HepG2 (cell line): ENCODE data around the gene MEAK7. TPM values are rescaled to one million over a fixed set of nuclear protein-coding genes. Genes with fewer than 3 reads are reported as not detected.

ENCODE experiments used
- ATAC-seq: fragments of 200-7000 bp; cut with Tn5 transposase; 3 replicates; pipeline ENCODE4 v1.9.1; 2020; ENCODE audit warnings: mild to moderate bottlenecking, moderate library complexity
- BruUV-seq: library from RNA; stranded (reverse); fragments of 400-500 nt; replicated peaks from 2 replicates; lab custom pipeline; 2021; lab: Mats Ljungman, UMichigan
- CTCF ChIA-PET: fragments of 300-600 bp; formaldehyde crosslinking; extraction: SDS; loops from one replicate; lab custom pipeline; 2021; ENCODE audit warnings: low total read pairs, inconsistent platforms, low intra/inter-chr PET ratio; lab: Yijun Ruan, JAX
- POLR2A ChIA-PET: fragments of 350-600 bp; sonication (Branson Sonifier 250); formaldehyde crosslinking; loops from one replicate; lab custom pipeline; 2020; ENCODE audit warnings: antibody characterized with exemption, inconsistent platforms; lab: Yijun Ruan, JAX
- DNase-seq: peaks from one replicate; pipeline ENCODE4 v3.0.0-alpha.2; 2015; ENCODE audit warnings: low spot score
- FAIRE-seq: peaks from 3 replicates; lab custom pipeline; 2011; peaks lifted over from hg19 to GRCh38; lab: Jason Lieb, UNC
- H2AFZ ChIP-seq: one replicate; pipeline ENCODE4 v1.6.1; 2011; ENCODE audit warnings: low read length, inconsistent platforms
- H3K27ac ChIP-seq: fragments of 300-600 bp; 3 replicates; pipeline ENCODE4 v1.8.0; 2011; ENCODE audit warnings: mixed run types, mild to moderate bottlenecking, mixed read lengths, low read length, inconsistent platforms; ENCODE audit not compliant: insufficient read depth; ENCODE audit errors: extremely low read length
- H3K27me3 ChIP-seq, 2 experiments: fragments of 200-600 bp in 1 of 2; 2 replicates in 1 of 2; 3 replicates in 1 of 2; pipeline versions ENCODE4 v1.6.0 to v1.8.0; 2011; ENCODE audit warnings: low read length in 2 of 2, mild to moderate bottlenecking in 2 of 2, moderate library complexity in 2 of 2, inconsistent platforms in 1 of 2; ENCODE audit not compliant: insufficient read depth in 2 of 2, control insufficient read depth in 1 of 2
- H3K36me3 ChIP-seq, 2 experiments: fragments of 200-600 bp in 1 of 2; replicated peaks in 1 of 2; 2 replicates in 1 of 2; 3 replicates in 1 of 2; pipeline versions ENCODE4 v1.5.1 to v1.8.0; 2011; ENCODE audit warnings: low read length in 2 of 2, inconsistent platforms in 1 of 2; ENCODE audit not compliant: insufficient read depth in 2 of 2, control insufficient read depth in 1 of 2
- H3K4me1 ChIP-seq: 2 replicates; pipeline ENCODE4 v1.5.1; 2012; ENCODE audit warnings: low read length, inconsistent platforms; ENCODE audit not compliant: insufficient read depth
- H3K4me2 ChIP-seq: 2 replicates; pipeline ENCODE4 v1.6.0; 2011; ENCODE audit warnings: low read depth, low read length, inconsistent platforms
- H3K4me3 ChIP-seq, 3 experiments: fragments of 200-600 bp in 1 of 3; sonication (generic), shearing (Covaris generic) in 1 of 3; replicated peaks in 1 of 3; 2 replicates each; pipeline ENCODE4 v1.5.1; 2011 to 2016; ENCODE audit warnings: low read length in 3 of 3, inconsistent platforms in 2 of 3, low read depth in 2 of 3, mild to moderate bottlenecking in 2 of 3, control low read depth in 1 of 3, mixed read lengths in 1 of 3; ENCODE audit not compliant: insufficient read depth in 1 of 3
- H3K79me2 ChIP-seq: one replicate; pipeline ENCODE4 v1.6.1; 2011; ENCODE audit warnings: low read length, inconsistent platforms; ENCODE audit not compliant: insufficient read depth
- H3K9ac ChIP-seq: 2 replicates; pipeline ENCODE4 v1.6.0; 2011; ENCODE audit warnings: mild to moderate bottlenecking, low read depth, low read length, inconsistent platforms; ENCODE audit not compliant: insufficient read depth
- H3K9me3 ChIP-seq: 2 replicates; pipeline ENCODE4 v1.5.1; 2012; ENCODE audit warnings: mild to moderate bottlenecking, low read length
- H4K20me1 ChIP-seq: 2 replicates; pipeline ENCODE4 v1.6.0; 2011; ENCODE audit warnings: inconsistent platforms, mild to moderate bottlenecking, low read length, moderate library complexity; ENCODE audit not compliant: insufficient read depth
- ARID5B ChIP-seq: IDR thresholded peaks from 2 replicates; pipeline ENCODE4 v1.4.0; 2020; ENCODE audit warnings: mild to moderate bottlenecking, missing genetic modification reagents
- CREB3 ChIP-seq: sonication (generic); formaldehyde crosslinking; IDR thresholded peaks from 2 replicates; pipeline ENCODE4 v1.5.0; 2020; ENCODE audit warnings: missing genetic modification reagents
- FIP1L1 ChIP-seq: fragments of 200-400 bp; formaldehyde crosslinking; IDR thresholded peaks from 2 replicates; pipeline ENCODE4 v1.6.1; 2018; ENCODE audit warnings: low read depth, mild to moderate bottlenecking, low read length, moderate library complexity, borderline replicate concordance; ENCODE audit not compliant: insufficient read depth
- GPN1 ChIP-seq: sonication (generic); formaldehyde crosslinking; IDR thresholded peaks from 2 replicates; pipeline ENCODE4 v1.5.1; 2020; ENCODE audit warnings: missing genetic modification reagents, borderline replicate concordance
- KMT2B ChIP-seq: IDR thresholded peaks from 2 replicates; pipeline ENCODE4 v1.6.1; 2016; ENCODE audit warnings: missing genetic modification reagents, missing compliant biosample characterization
- RFX1 ChIP-seq: fragments of 450-650 bp; IDR thresholded peaks from 2 replicates; pipeline ENCODE4 v1.6.1; 2017
- RXRA ChIP-seq: sonication (generic); formaldehyde crosslinking; IDR thresholded peaks from 2 replicates; pipeline ENCODE4 v1.5.1; 2020; ENCODE audit warnings: missing genetic modification reagents
- SRSF1 ChIP-seq: fragments of 200-400 bp; formaldehyde crosslinking; optimal IDR thresholded peaks from 2 replicates; pipeline ENCODE3; 2017; ENCODE audit warnings: mild to moderate bottlenecking, low read depth, low read length, moderate library complexity
- SSRP1 ChIP-seq: IDR thresholded peaks from 2 replicates; pipeline ENCODE4 v1.6.1; 2016; ENCODE audit warnings: control low read depth
- TFDP1 ChIP-seq: IDR thresholded peaks from 2 replicates; pipeline ENCODE4 v1.6.1; 2016; ENCODE audit warnings: missing compliant biosample characterization, missing genetic modification reagents, borderline replicate concordance
- ZMAT5 ChIP-seq: sonication (generic); formaldehyde crosslinking; IDR thresholded peaks from 2 replicates; pipeline ENCODE4 v1.5.0; 2020; ENCODE audit warnings: mild to moderate bottlenecking, low read depth, missing genetic modification reagents, borderline replicate concordance
- ZNF776 ChIP-seq: sonication (generic); formaldehyde crosslinking; IDR thresholded peaks from 2 replicates; pipeline ENCODE4 v1.4.0; 2020; ENCODE audit warnings: mild to moderate bottlenecking, missing genetic modification reagents
- WGBS: methylation state at CpG from one replicate; pipeline ENCODE4 v1.1.6; 2017; ENCODE audit warnings: low lambda C conversion rate; 5-methylcytosine and 5-hydroxymethylcytosine counted together
- in situ Hi-C: cut with HindIII; loops from 2 replicates; pipeline ENCODE4 v1.10.0; 2017; ENCODE audit warnings: low pct_unique_long_range_greater_than_20kb; ENCODE audit not compliant: extremely low pct_ligation_motif_present
- intact Hi-C: fragments of 100-400 bp; cut with micrococcal nuclease; formaldehyde crosslinking; loops from one replicate; pipeline ENCODE4 v1.10.0; 2022; ENCODE audit not compliant: unreplicated experiment
- polyA plus RNA-seq, 8 experiments: library from polyadenylated mRNA; depleted of rRNA in 3 of 8; stranded (reverse) in 7 of 8; unstranded in 1 of 8; fragments of >200 nt; fragmentation: Illumina TruSeq in 4 of 8; extraction: Trizol in 4 of 8; gene quantifications; 2 replicates each; pipeline versions ENCODE4 v1.2.1 to v1.2.3, GENCODE V29; 2011 to 2016; ENCODE audit warnings: low read depth in 4 of 8, missing spikeins in 1 of 8, mixed read lengths in 1 of 8; ENCODE audit not compliant: insufficient read depth in 1 of 8
- total RNA-seq, 5 experiments: library from RNA; depleted of rRNA; stranded (reverse); fragments of >200 nt; fragmentation: Illumina TruSeq; extraction: Trizol; gene quantifications; 2 replicates each; pipeline ENCODE4 v1.2.3, GENCODE V29; 2016; ENCODE audit warnings: low read depth in 1 of 5

The MEAK7 gene
- total and polyA plus RNA-seq, 2 of the 13 experiments (the other 11 are each of a cell fraction or from before 2014, with no cell fraction given), result 11.8 to 14.7 TPM

GRCh38 chr16:84483882-84484565 lies 20.4 kb downstream of the MEAK7 start (continued):
- TF ChIP-seq FIP1L1, result no peak
- TF ChIP-seq, all 625 proteins: peak for 0

- ATAC-seq, result no peak
- no peak overlapping the region for H2AFZ ChIP-seq
- H3K27ac ChIP-seq, result no peak overlapping the region
- H3K4me2 ChIP-seq, result no peak overlapping the region
- H4K20me1 ChIP-seq, result no peaks in the 10 kb centered on the region
- no peaks in the 10 kb centered on the region for H3K4me1 ChIP-seq
- no peak for DNase-seq
- H3K27me3 ChIP-seq, result no peaks in the 10 kb centered on the region
- no peaks in the 10 kb centered on the region for H3K79me2 ChIP-seq
- ChIA-PET POLR2A (no interaction called here), CTCF (interaction anchor here (3.0 kb wide), 1 partner anchor 206 kb away, joined by 62 read pairs; no protein-coding TSS in a partner anchor)
- no TSS peak for BruUV-seq
- no peaks in the 10 kb centered on the region for H3K9me3 ChIP-seq
- intact Hi-C loops, result no loop called here
- FAIRE-seq, result no peak
- H3K36me3 ChIP-seq, result peaks cover 2 to 16% of the 10 kb centered on the region in 2 experiments; a peak in 3 of 5 replicates
- in situ Hi-C loops, result loop anchor here (5.0 kb wide), 1 partner anchor 206 kb away; no protein-coding TSS in a partner anchor
- H3K9ac ChIP-seq, result no peak overlapping the region
- no peak overlapping the region for H3K4me3 ChIP-seq
- WGBS, result 95% methylated on average over 24 of the region's 25 CpGs
- no peak for TF ChIP-seq GPN1 (CRISPR knock-in tag)
- TF ChIP-seq TFDP1 (CRISPR knock-in tag), result no peak
- no peak for TF ChIP-seq RXRA (CRISPR knock-in tag)
- TF ChIP-seq SSRP1 (CRISPR knock-in tag), result no peak
- no peak for TF ChIP-seq ZMAT5 (CRISPR knock-in tag)
- TF ChIP-seq ARID5B, result no peak
- TF ChIP-seq ZNF776 (CRISPR knock-in tag), result no peak
- no peak for TF ChIP-seq CREB3
- TF ChIP-seq KMT2B (CRISPR knock-in tag), result no peak
- TF ChIP-seq RFX1, result no peak
- TF ChIP-seq SRSF1, result no peak
These were observed 21.2 kb downstream of the MEAK7 start for GRCh38 chr16:84482951-84483881.
